NT2/D1 (cell line): Measurements from ENCODE around the gene PARVG.

Experiments used
- DNase-seq: peaks from one replicate; pipeline ENCODE4 v3.0.0-alpha.2; 2011; ENCODE audit warnings: low read depth, low spot score
- H3K27me3 ChIP-seq: 2 replicates; pipeline ENCODE4 v1.6.0; 2011; ENCODE audit warnings: mild to moderate bottlenecking; ENCODE audit not compliant: insufficient read length, insufficient read depth
- H3K36me3 ChIP-seq: 2 replicates; pipeline ENCODE4 v1.6.1; 2011; ENCODE audit warnings: mild to moderate bottlenecking, low read length, mixed read lengths; ENCODE audit not compliant: insufficient read depth, insufficient read length
- H3K4me1 ChIP-seq: 2 replicates; pipeline ENCODE4 v1.5.1; 2011; ENCODE audit not compliant: insufficient read depth, insufficient read length
- H3K4me3 ChIP-seq: 2 replicates; pipeline ENCODE4 v1.5.1; 2011; ENCODE audit warnings: low read depth; ENCODE audit not compliant: insufficient read length
- H3K9ac ChIP-seq: 2 replicates; pipeline ENCODE4 v1.6.0; 2011; ENCODE audit warnings: low read depth; ENCODE audit not compliant: insufficient read length
- H3K9me3 ChIP-seq: 2 replicates; pipeline ENCODE4 v1.5.1; 2011; ENCODE audit warnings: mild to moderate bottlenecking, low read length; ENCODE audit not compliant: insufficient read depth
- SUZ12 ChIP-seq: IDR thresholded peaks from 2 replicates; pipeline ENCODE4 v1.6.1; 2011; ENCODE audit not compliant: insufficient read length, insufficient read depth; ENCODE audit errors: extremely low read depth
- YY1 ChIP-seq: IDR thresholded peaks from 2 replicates; pipeline ENCODE4 v1.6.1; 2011; ENCODE audit not compliant: insufficient read length, insufficient read depth
- ZNF274 ChIP-seq: IDR thresholded peaks from 2 replicates; pipeline ENCODE4 v1.6.1; 2011; ENCODE audit warnings: mild to moderate bottlenecking, low read depth, low read length

PARVG gene

DNA sequence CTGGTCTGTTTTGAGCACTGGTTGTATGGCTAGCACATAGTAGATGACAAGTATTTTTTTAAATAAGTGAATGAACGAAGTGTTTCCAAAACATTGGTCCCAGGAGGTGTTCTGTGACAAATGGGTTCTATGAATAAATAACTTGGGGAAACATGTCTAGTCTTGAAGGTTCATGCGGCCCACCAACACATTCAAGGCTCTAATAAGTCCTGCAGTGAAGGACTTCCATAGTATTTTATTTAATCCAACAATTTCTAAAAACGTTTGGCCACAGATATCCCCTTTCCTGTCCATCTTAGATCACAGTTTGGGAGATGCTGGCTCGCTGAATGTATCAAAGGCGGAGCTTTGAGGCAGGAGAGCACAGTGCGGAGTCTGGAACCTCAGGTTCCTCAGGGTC lies 22.5 kb downstream of the PARVG start:
- H3K4me3 ChIP-seq: no peak overlapping the region
- no peaks in the 10 kb centered on the region for H3K27me3 ChIP-seq
- no peak for TF ChIP-seq SUZ12
- TF ChIP-seq ZNF274: no peak
- no peak for TF ChIP-seq YY1

DNA sequence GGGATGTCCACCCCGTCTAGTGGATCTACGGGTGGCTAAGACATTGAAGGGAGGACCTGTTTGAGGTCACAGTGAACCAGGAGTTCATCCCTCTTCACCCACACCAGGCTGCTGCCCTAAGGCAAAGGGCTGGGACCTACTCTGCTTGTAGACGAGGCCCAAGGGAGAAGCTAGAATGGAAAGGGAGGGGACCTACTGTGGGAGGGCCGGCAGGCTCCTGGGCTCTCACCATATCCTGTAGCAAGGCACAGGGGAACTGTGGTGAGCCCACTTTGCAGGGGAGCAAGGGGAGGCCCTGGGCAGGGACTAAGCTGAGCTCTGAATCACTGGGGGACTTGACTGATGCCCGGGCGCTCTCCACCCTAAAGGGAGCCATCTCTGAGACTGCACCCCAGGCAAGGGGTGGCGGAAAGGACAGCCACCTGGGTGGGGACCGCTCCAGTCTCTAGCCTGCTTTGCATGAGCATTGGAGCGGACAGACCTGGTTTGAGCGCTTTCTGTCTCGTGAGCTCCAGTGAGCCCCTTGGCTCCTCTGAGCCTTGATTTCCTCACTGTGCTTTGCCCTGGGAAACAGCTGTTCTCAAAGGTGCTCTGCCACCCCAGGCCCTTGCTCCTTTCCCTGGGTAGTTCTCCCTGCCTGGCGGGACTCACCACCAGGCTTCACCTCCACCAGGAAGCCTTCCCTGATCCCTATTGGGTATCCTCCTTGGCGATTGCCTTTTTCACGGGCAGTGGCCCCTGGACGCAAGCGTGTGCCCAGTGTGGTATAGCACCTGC lies 24.2 kb downstream of the PARVG start:
- no peaks in the 10 kb centered on the region for H3K36me3 ChIP-seq
- DNase-seq: no peak
- no peaks in the 10 kb centered on the region for H3K9me3 ChIP-seq
- no peak overlapping the region for H3K4me3 ChIP-seq
- H3K4me1 ChIP-seq: no peaks in the 10 kb centered on the region
- H3K27me3 ChIP-seq: no peaks in the 10 kb centered on the region
- H3K9ac ChIP-seq: no peak overlapping the region
- TF ChIP-seq SUZ12: no peak
- TF ChIP-seq YY1: no peak
- TF ChIP-seq ZNF274: no peak

More for the DNA sequence above, 22.5 kb downstream of the PARVG start:
- no peak overlapping the region for H3K9ac ChIP-seq
- H3K4me1 ChIP-seq: no peaks in the 10 kb centered on the region
- no peak for DNase-seq
- H3K36me3 ChIP-seq: no peaks in the 10 kb centered on the region
- H3K9me3 ChIP-seq: no peaks in the 10 kb centered on the region

DNA sequence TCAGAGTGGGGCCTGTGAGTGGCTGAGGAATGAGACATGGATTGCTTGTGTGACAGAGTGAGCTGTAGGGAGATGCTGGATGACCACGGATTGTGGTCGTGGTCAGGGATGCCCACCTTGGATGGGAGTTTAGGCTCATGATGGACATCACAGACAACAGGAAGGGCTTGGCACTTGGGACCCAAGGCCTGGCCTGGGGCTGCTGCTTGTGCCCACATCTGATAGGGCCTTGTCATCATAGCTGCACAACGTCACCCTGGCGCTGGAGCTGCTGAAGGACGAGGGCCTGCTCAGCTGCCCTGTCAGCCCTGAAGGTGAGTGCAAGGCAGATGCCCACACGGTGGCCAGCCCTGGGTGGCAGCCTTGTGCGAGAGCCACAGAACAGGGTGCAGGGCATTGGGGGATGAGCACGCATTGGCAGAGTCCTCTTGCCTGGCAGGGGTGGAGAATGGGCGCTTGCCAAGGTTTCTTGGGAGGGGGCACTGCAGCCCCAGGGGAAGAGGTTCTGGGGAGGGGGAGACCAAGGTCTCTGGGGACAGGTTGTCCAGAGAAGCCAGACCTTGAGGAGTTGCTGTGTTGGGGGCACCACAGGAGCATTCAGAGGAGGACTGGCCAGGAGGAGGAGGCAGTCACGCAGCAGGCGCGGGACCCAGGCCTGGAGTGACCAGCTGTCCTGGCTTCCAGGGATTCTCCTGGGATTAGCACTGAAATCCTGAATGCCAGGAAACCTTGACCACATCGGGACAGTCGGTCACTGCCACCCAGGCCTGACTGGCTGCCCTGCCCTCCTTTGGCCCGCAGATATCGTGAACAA lies 25.0 kb downstream of the PARVG start:
- Histone ChIP-seq H3K27me3 (no peaks in the 10 kb centered on the region), H3K4me3 (no peak overlapping the region), H3K9me3 (no peaks in the 10 kb centered on the region), H3K4me1 (no peaks in the 10 kb centered on the region), H3K9ac (no peak overlapping the region), H3K36me3 (no peaks in the 10 kb centered on the region)
- DNase-seq: no peak
- TF ChIP-seq YY1: no peak

DNA sequence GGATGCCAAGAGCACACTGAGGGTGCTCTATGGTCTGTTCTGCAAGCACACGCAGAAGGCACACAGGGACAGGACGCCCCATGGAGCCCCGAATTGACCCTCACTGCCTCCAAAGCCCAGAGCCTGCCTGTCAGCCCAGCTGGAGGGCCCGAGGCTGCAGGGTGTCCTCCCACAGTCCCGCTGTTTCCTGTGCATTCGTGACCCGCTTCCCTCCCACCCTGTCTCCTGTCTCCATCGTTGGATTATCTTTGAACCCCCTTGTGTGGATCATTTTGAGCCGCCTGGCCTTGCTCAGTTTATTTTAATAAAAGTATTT lies 25.6 kb downstream of the PARVG start:
- TF ChIP-seq ZNF274: no peak
- TF ChIP-seq YY1: no peak
- no peak for TF ChIP-seq SUZ12

DNA sequence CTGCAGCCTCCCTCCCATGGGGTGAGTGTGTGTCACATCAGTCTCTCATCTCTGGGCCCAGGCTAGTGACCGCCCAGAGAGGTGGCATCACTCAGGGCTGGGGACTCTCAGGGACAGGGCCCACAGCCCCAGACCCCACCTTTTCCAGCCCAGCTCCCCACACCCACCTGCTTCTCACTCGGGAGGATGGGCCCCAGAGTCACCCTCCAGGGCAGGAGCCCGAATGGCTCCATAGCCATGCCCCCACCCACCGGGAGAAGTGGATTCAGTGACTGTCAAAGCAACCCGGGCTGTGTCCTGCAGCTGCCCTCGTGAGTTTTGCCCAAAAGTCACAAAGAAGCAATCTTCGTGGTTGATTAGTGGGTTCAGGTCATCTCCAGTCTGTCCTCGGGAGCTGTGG lies 26.0 kb downstream of the PARVG start:
- DNase-seq: no peak
- Histone ChIP-seq H3K9ac (no peak overlapping the region), H3K36me3 (no peaks in the 10 kb centered on the region), H3K4me1 (no peaks in the 10 kb centered on the region), H3K27me3 (no peaks in the 10 kb centered on the region), H3K4me3 (no peak overlapping the region), H3K9me3 (no peaks in the 10 kb centered on the region)
- TF ChIP-seq YY1 (no peak), SUZ12 (no peak), ZNF274 (no peak)

More for the DNA sequence above, 25.6 kb downstream of the PARVG start:
- no peaks in the 10 kb centered on the region for H3K27me3 ChIP-seq
- no peak overlapping the region for H3K9ac ChIP-seq
- H3K36me3 ChIP-seq: no peaks in the 10 kb centered on the region
- DNase-seq: no peak
- no peaks in the 10 kb centered on the region for H3K9me3 ChIP-seq
- H3K4me1 ChIP-seq: no peaks in the 10 kb centered on the region
- H3K4me3 ChIP-seq: no peak overlapping the region

DNA sequence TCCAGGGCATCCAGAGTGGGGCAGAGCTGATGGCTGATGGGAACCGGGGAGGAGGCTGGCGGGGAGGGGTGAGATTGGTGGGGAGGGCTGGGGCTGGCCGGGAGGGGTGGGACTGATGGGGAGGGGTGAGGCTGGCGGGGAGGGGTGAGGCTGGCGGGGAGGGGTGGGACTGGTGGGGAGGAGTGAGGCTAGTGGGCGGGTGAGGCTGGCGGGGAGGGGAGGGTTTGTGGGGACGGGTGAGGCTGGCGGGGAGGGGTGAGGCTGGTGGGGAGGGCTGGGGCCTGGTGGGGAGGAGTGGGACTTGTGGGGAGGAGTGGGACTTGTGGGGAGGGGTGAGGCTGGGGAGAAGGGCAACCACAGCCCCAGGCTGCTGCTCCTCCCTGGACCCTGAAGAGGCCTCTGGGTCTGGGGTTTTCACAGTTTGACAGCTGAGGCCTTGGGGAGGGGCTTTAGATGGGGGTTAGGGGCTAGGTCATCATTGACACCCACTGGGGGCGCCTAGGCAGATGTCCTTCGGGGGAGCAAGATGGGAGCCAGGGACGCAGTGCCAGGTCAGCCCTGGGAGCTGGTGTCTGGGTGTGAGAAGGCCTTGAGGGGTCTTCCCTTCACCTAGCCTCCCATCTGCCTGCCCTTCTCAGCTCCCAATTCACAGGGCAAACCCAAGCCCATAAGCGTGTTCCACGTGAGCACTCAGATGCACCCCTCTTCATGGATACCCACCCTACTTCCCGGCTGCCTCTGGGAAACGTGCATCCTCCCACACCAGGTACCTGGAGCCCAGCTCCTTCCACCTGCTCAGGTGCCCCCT lies 26.7 kb downstream of the PARVG start:
- no peak overlapping the region for H3K9ac ChIP-seq
- no peaks in the 10 kb centered on the region for H3K36me3 ChIP-seq
- no peaks in the 10 kb centered on the region for H3K9me3 ChIP-seq
- no peaks in the 10 kb centered on the region for H3K4me1 ChIP-seq
- H3K27me3 ChIP-seq: no peaks in the 10 kb centered on the region
- no peak overlapping the region for H3K4me3 ChIP-seq
- DNase-seq: no peak
- TF ChIP-seq YY1 (no peak), SUZ12 (no peak), ZNF274 (no peak)

DNA sequence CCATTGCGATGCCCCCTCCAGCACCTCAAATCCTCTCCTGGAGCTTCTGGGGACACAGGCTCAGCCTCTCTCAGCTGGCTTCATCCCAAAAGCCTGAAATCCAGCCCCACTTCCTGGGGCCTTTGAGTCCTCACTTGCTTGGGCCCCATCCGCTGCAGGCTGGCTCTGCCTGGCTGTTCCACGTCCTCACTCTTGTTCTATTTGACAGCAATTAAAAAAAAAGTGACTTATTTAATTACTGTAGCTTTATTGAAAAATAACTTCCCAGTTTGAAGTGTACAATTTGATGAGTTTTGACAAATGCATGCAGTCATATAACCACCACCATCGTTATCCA lies 27.2 kb downstream of the PARVG start:
- H3K4me1 ChIP-seq: no peaks in the 10 kb centered on the region
- H3K4me3 ChIP-seq: no peak overlapping the region
- no peaks in the 10 kb centered on the region for H3K36me3 ChIP-seq
- H3K9ac ChIP-seq: no peak overlapping the region
- no peak for DNase-seq
- H3K9me3 ChIP-seq: no peaks in the 10 kb centered on the region
- H3K27me3 ChIP-seq: no peaks in the 10 kb centered on the region
- no peak for TF ChIP-seq ZNF274
- no peak for TF ChIP-seq SUZ12
- TF ChIP-seq YY1: no peak
